HG02938 (cell line): Measurements from ENCODE around the gene TM6SF1.

ENCODE experiments used
- ATAC-seq: cut with Tn5 transposase; IDR thresholded peaks from one replicate; pipeline ENCODE4 v1.9.1; 2021; ENCODE audit warnings: mild to moderate bottlenecking, moderate library complexity; ENCODE audit not compliant: unreplicated experiment

The TM6SF1 gene

GRCh38 chr15:83087576-83087975 lies 19.9 kb upstream of the TM6SF1 start:
- ATAC-seq: no peak

GRCh38 chr15:83088876-83089275 lies 18.6 kb upstream of the TM6SF1 start:
- no peak for ATAC-seq

GRCh38 chr15:83090465-83090864 lies 17.0 kb upstream of the TM6SF1 start:
- no peak for ATAC-seq

DNA sequence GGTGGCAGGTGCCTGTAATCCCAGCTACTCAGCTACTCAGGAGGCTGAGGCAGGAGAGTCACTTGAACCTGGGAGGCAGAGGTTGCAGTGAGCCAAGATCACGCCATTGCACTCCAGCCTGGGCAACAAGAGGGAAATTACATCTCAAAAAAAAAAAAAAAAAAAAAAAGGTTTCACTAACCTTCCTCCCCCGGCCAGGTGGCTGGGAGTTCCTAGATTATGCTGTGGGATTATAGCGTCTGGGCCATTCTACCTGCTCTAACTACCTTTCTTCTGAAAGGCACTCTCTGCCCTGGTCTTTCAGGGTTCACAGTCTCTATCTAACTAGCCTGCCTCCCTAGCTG lies 15.5 kb upstream of the TM6SF1 start:
- peak; percentile 32 for ATAC-seq

- peak; percentile 91 for ATAC-seq
These were observed 15.0 kb upstream of the TM6SF1 start for GRCh38 chr15:83092309-83092976.

GRCh38 chr15:83094583-83094982 lies 12.9 kb upstream of the TM6SF1 start:
- no peak for ATAC-seq

DNA sequence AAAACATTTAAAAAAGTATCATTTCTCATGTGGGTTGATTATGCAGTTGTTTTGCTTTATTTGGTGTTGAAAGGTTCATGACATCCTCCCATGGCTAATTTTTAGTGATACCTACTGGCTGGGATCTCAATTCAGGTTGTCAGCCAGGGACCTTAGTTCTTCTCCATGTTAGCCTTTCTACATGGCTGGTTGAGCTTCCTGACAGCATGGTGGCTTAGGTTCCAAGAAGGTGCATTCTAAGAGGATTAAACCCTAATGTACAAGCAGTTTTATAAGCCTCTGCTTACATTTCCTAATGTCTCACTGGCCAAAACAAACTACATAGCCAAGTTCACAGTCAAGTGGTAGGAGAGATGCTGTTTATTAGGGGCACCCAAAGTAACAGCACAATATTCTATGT lies 9.4 kb upstream of the TM6SF1 start:
- ATAC-seq: no peak

DNA sequence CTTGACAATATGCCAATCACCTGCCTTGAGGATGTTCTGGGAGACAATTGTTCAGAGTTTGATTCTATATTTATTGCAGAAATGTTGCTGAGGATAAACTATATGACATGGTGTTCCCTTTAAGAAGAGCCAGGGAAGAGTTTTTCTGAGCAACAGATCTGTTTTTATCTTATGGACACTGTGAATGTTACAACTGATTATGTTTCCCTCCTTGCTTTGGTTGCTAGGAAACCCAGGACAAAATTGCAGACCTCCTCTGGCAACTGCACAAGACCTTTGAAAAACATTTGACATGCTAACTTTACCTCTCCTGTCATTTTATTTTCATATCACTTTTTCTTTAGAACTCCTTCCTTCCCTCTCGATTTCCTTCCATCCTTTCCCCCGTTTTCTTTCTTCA lies 8.2 kb upstream of the TM6SF1 start:
- no peak for ATAC-seq

DNA sequence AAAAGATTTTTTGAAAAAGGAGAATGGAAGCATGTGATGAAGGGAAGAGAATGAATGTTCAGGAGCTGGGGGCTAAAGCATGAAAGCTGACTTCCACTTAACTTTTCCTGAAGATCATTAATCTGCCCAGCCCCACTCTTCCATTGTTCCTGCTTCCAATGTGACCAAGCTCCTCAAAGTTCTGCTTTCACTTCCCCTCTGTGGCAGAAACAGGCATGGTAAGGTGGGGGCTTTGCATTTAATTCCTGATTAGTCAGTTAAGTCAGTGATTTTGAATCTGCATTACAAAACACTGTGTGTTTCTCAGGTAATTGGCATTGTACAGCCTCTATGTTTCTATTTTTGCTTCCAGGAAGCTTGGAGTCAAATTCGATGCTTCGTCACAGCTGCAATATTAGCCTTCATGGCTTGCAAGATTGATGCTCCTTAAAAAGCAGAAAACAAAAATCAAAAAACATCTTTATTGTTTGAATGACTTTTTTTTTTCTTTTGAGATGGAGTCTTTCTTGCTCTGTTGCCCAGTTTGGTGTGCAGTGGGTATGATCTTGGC lies 7.3 kb upstream of the TM6SF1 start:
- no peak for ATAC-seq

DNA sequence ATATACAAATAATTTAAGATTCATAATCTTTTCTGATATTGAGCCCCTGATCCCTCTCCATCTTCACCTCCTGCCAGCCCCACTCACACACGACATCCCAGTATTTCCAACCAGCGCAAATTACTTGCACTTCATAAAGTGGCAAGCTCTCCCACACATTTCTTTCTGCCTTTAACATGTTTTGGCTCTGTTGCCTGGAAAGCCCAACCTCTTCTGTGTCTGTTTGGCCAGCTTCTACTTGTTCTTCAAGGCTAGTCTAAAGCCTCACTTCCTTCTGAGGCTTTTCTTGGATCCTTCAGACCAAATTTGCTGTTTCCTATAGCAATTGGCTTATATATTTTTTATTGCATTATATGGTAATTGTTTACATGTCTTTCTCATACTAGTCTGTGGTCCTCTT lies 5.1 kb upstream of the TM6SF1 start:
- no peak for ATAC-seq

- no peak for ATAC-seq
These were observed 3.3 kb upstream of the TM6SF1 start for GRCh38 chr15:83104141-83104540.

DNA sequence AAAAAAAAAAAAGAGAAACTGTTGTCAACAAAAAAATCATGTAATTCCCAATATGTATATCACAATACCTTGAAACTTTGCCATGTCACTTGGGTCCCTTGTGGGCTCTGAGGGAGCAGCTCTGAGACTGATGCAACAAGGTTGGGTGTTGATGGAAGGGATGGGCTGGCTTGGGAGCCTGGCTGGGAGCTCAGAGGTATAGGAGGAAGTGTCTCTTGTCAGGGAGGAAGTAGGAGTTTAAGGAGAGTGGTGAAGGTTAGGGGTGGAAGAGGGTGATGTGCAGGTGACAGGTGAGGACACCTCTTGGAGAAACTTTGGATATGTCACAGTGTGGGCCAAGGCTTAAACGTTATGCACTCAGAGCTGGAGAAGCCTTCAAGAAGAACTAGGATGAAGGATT lies 2.0 kb upstream of the TM6SF1 start:
- ATAC-seq: no peak

GRCh38 chr15:83107841-83108181 lies 366 bp downstream of the TM6SF1 start:
- ATAC-seq: no peak

DNA sequence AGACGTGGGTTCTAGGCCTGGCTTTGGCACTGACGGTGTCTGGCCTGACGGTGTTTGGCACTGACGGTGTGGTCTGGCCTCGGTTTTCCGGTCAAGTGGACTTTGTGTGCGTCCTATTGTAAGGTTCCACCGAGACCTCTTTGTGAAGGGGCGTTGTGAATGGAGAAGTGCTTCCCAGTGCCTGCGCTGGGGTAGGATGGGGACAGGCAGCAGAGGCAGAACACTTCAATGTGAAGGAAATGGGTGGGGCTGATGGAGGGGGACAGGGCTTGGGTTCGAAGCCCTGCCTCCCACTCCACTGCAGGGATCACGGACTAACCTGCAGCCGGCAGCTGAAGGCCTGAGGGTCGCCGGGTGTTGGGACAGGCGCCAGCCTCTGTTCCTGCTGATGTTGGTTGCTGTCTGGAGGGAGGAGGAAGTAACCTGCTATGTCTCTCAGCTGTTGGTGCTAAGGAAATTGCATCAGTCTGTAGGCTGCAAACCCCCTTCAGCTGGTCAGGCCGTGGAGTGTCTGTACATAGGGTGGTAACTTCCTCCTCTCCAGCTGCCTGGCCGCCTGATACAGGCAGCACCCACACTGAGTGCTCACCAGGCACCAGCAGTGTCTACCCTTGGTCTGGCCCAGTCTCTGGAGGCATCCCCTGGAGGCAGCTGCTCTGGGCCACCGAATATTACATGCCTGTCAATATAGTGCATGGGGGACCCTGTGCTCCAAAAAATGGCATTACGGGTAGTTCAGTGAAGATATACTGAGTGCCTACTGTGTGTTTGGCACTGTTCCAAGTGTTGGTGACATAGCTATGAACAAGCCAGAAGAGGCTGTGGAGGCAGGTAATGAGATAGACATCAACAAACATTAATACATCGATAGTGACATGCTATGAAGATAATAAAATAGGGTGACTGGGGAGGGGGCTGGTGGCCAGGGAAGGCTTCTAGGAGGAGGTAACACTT lies 1.1 kb downstream of the TM6SF1 start:
- peak; percentile 50 for ATAC-seq

- ATAC-seq: no peak
These were observed 2.1 kb downstream of the TM6SF1 start for GRCh38 chr15:83109532-83109931.

- ATAC-seq: no peak
These were observed 2.9 kb downstream of the TM6SF1 start for GRCh38 chr15:83110381-83110780.

DNA sequence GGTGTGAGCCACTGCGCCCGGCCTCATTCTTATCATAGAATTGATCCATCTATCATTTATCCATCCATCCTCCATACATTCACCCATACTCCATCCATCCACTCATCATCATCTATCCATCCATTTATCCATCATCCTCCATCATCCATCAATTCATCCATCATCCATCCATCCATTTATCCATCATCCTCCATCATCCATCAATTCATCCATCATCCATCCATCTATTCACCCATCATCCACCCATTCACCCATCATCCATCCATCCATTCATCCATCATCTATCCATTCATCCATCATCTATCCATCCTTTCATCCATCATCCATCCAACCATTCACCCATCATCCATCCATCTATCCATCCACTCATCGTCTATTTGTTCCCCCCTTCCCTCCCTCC lies 3.7 kb downstream of the TM6SF1 start:
- ATAC-seq: no peak

DNA sequence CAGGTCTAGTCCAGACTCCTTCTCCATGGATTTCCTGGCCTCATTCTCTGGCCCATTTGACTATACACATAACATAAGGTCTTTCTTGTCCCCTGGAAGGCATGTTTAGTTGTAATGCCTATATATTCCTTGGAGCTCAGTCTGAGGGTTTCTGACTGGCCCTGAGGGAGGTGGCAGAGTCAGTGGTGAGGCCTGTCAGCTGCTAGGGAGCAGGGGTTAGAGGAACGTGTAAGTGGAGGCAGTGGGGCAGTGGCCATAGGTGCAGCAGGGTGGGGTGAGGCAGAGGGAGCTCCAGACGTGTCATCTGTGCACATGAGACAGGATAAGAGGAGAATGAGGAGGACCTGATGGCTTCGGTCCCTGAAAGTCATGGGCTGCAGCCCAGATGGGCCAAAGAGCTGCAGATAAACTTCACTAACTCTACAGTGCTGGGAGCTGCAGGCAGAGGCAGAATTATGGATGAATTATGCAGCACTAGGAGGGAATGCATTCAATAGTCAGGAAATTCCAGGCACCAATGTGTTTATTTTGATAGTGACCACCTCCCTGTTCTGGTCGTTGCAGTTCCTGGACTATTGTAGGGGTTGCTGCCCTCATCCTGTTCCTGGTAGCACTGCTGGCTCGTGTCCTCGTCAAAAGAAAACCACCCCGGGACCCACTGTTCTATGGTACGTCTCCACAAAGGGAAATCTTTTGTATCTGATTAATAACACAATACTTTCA lies 4.9 kb downstream of the TM6SF1 start:
- no peak for ATAC-seq

- no peak for ATAC-seq
These were observed 5.5 kb downstream of the TM6SF1 start for GRCh38 chr15:83112956-83113299.

DNA sequence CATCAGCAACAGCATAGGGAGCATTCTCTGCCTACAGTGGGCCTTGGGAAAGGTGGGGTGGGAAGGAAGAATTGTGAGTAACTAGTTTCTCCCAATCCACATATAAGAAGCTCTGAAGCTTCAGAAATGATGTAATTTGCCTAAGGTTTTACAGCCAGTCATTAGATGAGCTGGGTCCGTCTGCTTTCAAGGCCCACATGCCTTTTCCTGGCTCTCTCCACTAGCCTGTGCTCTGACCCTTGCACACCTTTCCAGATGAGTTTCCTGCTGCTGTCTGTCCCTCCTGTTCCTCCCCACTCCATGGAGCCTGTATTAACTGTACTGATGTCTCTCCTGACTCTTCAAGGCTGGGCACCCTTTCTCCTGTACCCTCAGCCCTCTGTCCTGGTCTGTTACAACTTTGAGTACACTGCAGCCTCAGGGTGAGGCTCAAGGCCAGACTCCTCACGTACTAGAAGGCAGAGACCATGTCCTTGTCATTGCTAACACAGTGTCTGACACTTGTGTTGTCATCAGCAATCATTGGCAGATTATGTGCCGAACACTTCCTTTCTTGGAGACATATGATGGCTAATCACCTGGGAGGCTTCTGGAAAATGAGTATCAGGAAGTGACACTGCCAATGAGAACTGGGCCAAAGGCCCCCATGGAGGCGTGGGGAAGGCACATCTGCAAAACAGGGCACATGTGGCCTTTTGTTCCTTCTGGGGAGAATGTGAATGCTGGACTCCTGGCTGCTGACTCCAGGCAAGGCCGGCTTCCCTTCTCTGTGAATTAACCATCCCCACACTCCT lies 6.6 kb downstream of the TM6SF1 start:
- no peak for ATAC-seq

GRCh38 chr15:83114856-83115255 lies 7.4 kb downstream of the TM6SF1 start:
- ATAC-seq: no peak
